Hypothalamus (tissue), 51 donors: Measurements from ENCODE around the gene KLHL29.

ENCODE experiments used
- DNase-seq, 51 donors: peaks; one replicate each; lab custom pipeline; 2025; lab: John Stamatoyannopoulos, UW

Gene KLHL29

DNA sequence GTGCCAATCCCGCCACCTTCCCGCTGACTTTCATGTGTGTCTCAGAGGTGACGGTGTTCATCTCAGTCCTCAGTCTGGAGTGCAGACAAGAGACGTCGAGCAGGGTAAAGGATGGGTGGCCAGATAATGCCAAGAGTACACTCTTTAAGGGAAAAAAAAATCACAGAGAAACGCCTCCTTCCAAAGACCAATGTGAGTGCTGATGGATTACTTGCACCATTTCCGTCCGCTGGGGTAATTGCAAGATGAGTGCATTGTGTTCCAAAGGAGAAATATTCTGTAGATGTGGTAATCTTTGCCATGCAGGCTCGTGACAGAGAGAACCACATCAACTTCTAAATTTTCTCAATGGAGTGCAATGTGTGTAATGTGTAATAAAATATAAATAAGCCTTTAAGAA, 81.0 kb downstream of the KLHL29 start:
- DNase-seq, result no peak

DNA sequence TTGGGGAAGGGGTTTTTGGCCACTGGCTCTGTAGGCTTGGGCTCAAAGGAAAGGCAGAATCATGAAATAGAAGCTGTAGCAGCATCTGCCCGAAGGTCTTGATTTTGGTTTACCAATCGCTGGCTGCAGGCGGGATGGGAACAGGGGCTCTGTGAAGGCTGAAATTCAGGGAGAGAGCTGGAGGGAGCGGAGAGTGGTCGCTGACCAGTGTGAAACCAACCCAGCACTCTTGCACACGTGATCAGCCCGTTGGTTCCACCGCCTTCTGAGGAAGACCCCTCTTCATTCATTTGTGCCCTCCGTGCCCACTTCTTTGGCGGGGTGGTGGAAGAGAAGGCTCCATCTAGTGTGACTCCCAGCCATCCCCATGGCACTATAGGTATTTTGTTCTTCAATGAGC, 82.6 kb downstream of the KLHL29 start:
- no peak for DNase-seq

- DNase-seq, result no peak
Observed at GRCh38 chr2:23468474-23469141, 83.6 kb downstream of the KLHL29 start.

- DNase-seq, result no peak
Observed at GRCh38 chr2:23469142-23469540, 84.2 kb downstream of the KLHL29 start.

DNA sequence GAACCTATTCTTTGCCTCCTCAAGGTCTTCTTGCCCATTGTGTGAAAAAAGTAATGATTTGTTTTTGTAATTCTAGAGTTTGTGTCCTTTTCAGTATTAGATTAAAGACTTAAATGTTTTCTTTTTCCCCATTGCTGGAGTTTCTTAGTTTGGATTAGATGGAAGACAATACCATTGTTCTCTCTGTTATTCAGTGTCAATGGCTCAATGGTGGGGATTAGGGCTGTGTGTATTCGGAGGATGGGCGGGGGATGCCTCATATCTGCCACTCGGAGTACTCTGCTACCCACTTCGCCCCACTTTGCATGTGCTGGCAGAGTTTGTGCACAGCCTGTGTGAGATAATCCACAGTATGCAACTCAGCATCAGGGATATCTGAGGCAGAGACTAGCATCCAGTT, 90.1 kb downstream of the KLHL29 start:
- DNase-seq, result no peak

GRCh38 chr2:23475473-23475872, 90.5 kb downstream of the KLHL29 start:
- DNase-seq, result no peak

GRCh38 chr2:23476786-23477185, 91.8 kb downstream of the KLHL29 start:
- DNase-seq, result no peak

- DNase-seq, result no peak
Observed at GRCh38 chr2:23477392-23477791, 92.4 kb downstream of the KLHL29 start.

GRCh38 chr2:23478087-23478932, 93.3 kb downstream of the KLHL29 start:
- no peak for DNase-seq

DNA sequence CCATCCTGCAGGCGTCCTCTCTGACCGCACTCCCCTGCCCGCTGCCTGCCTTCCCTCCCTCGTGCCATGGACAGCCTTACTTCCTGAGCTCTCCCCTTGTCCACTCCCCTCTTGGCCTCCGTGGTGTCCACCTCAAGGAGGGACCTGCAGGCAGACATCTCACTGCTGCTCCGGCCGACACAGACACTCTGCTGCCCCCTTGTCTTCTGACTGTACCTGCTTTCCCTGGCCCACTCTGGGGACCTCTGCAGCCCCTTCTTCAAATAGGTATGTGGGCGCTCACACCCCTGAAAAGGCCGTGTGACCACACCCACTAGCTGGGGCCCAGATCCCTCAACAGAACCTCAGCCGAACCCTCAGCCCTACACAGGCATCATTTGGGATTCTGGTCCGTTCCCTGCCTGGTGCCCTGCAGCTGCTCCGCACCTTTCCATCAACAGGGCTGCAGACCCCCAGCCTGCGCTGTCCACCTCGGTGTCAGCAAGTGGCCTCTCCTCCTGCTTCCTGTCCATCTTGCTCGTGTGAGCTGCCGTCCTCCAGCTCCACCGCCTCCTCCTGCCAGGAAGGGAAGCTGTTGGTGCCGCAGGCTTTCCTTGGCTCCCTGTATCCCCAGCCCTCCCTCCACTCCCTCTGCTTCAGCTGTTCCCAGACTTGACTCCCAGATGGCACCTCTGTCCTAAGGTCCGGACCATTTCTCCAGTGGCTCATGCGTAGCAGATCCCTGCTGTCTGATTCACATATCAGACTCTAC, 94.1 kb downstream of the KLHL29 start:
- DNase-seq, result no peak

DNA sequence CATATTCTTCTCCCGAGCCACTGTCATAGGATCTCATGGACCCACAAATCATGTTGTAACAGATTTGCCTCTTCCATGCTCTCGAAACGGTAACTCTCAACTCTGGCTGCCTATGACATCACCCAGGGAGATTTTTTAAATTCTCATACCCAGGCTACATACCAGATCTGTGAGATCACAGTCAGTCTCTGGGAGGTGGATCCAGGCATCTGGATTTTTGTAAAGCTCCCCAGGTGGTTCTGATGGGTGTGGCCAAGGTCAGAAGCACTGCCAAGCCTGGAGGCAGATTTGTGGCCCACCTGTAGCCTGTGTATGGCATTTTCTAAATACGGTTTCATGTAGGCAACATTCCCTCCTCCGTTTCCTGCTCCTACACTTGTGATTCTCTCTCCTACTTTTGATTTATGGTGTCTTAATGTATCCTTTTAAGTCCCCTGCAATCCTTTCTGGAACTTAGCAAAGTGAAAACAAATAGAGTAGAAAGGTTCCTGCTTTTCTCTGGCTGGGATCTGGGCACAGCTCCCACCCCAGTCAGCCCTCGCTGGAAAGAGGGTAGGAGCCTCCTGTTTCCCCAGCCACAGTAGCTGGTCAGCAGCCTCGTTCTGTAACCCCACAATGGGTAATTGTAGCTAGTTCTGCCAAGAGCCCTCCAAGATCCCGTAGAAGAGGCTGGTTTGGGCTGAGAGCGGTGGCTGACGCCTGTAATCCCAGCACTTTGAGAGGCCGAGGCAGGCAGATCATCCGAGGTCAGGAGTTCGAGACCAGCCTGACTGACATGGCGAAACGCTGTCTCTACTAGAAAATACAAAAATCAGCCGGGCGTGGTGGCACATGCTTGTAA, 96.2 kb downstream of the KLHL29 start:
- DNase-seq, result no peak

- no peak for DNase-seq
Observed at GRCh38 chr2:23482188-23482587, 97.2 kb downstream of the KLHL29 start.

DNA sequence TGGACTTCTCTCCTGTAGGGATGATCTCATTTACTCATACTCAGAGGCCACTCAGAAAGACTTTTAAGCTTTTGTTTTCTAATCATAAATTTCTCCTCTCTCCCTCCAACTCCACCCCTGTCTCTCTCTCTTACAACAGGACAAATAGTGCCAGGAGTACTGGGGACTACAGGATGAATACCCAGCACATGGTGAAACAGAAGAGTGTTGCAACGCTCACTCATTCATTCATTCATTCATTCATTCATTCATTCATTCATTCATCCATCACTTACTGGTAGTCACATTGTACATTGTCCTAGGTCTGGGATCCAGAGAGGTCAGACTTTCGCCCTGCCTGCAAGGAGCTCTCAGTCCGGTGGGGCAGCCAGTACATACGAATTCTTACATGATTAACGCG, 97.6 kb downstream of the KLHL29 start:
- no peak for DNase-seq

DNA sequence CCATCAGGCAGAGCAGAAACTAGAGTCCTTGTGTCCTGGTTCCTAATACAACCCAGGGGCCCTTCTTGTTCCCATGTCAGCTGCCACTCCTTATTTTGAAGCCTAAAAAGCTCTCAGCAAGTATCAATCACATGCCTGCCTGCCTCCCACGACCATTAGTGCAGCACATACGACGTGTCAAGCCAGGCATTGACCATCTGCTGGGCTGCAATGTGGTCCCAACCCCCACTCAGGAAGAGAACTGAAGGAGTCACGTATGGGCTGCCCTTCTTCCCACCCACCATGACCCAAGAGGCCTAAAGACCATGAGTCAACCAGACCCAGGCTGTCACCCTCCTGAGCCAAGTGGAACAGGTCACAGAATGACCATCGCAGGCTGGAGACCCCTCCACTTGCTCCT, 98.8 kb downstream of the KLHL29 start:
- no peak for DNase-seq

GRCh38 chr2:23484275-23484674, 99.3 kb downstream of the KLHL29 start:
- DNase-seq, result no peak

GRCh38 chr2:23484767-23485166, 99.8 kb downstream of the KLHL29 start:
- DNase-seq, result no peak

GRCh38 chr2:23485261-23485660, 100.3 kb downstream of the KLHL29 start:
- no peak for DNase-seq

- no peak for DNase-seq
Observed at GRCh38 chr2:23485841-23486683, 101.1 kb downstream of the KLHL29 start.

DNA sequence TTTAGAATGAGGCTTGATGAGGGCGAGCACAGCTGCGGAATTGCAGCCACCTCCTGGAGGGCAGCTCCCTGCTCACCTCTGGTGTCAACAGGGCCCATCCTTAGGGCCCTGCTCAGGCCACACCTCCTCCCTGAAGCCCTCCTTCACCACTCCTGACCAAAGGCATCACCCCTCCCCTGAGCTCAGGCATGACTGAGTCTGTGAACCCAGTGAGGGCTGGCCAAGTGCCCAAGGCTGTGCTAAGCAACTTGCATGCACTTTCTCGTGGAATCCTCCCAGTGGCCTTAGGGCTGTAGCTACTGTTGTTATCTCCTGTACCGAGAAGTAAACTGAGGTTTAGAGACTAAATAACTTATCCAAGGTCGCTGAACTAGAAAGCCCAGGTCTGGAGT, 101.7 kb downstream of the KLHL29 start:
- no peak for DNase-seq
